H1 (cell line): ENCODE results near the gene DRC1. TPM values are rescaled to one million over a fixed set of nuclear protein-coding genes. Genes with fewer than 3 reads are reported as not detected.
A peak's percentile ranks its signal among the peaks of the same experiment; 100 is the strongest.

Source experiments
- ASH2L ChIP-seq: fragments of 200-600, 300-600 bp; sonication (generic); IDR thresholded peaks from one replicate; pipeline ENCODE4 v1.7.1; 2017; ENCODE audit warnings: low read length
- BCL11A ChIP-seq, 2 experiments: IDR thresholded peaks; one replicate each; pipeline ENCODE4 v1.6.1; 2011; ENCODE audit warnings: low read depth in 2 of 2, low read length in 2 of 2, mild to moderate bottlenecking in 2 of 2
- CHD1 ChIP-seq: IDR thresholded peaks from 2 replicates; pipeline ENCODE4 v1.6.1; 2012; ENCODE audit warnings: low read depth, low read length, improper control_type of control experiment
- CHD2 ChIP-seq: IDR thresholded peaks from 2 replicates; pipeline ENCODE4 v1.6.1; 2012; ENCODE audit warnings: low read length, improper control_type of control experiment
- CHD7 ChIP-seq: fragments of 300-600 bp; sonication (generic); IDR thresholded peaks from 2 replicates; pipeline ENCODE4 v1.7.1; 2012; ENCODE audit warnings: low read length, moderate library complexity, mild to moderate bottlenecking, inconsistent platforms; ENCODE audit not compliant: insufficient replicate concordance
- CREB1 ChIP-seq: IDR thresholded peaks from 2 replicates; pipeline ENCODE4 v1.6.1; 2012; ENCODE audit warnings: inconsistent platforms
- EGR1 ChIP-seq: IDR thresholded peaks from 2 replicates; pipeline ENCODE4 v1.6.1; 2011; ENCODE audit warnings: low read depth, low read length, borderline replicate concordance
- HDAC2 ChIP-seq, 2 experiments: fragments of 300-600 bp in 1 of 2; sonication (generic) in 1 of 2; IDR thresholded peaks; 2 replicates each; pipeline ENCODE4 v1.6.1; 2011 to 2012; ENCODE audit warnings: low read depth in 2 of 2, low read length in 2 of 2, mild to moderate bottlenecking in 2 of 2, moderate library complexity in 2 of 2, borderline replicate concordance in 1 of 2, inconsistent platforms in 1 of 2
- HDAC6 ChIP-seq: IDR thresholded peaks from one replicate; pipeline ENCODE4 v1.7.1; 2012; ENCODE audit warnings: low read depth, mild to moderate bottlenecking, inconsistent platforms, low read length, moderate library complexity
- KDM4A ChIP-seq: IDR thresholded peaks from one replicate; pipeline ENCODE4 v1.7.1; 2012; ENCODE audit warnings: low read depth, mild to moderate bottlenecking, moderate library complexity, low read length, inconsistent platforms; ENCODE audit not compliant: severe bottlenecking
- SUZ12 ChIP-seq: fragments of 200-600 bp; sonication (generic); IDR thresholded peaks from 2 replicates; pipeline ENCODE4 v1.6.1; 2012; ENCODE audit warnings: mild to moderate bottlenecking, inconsistent platforms, low read length, moderate library complexity, mixed read lengths
- polyA plus RNA-seq, 7 experiments: library from polyadenylated mRNA; depleted of rRNA in 3 of 7; stranded (reverse) in 5 of 7; unstranded in 2 of 7; fragments of >200 nt in 5 of 7; fragments of 200-250 nt in 2 of 7; gene quantifications; 1 replicate in 5 of 7; 2 replicates in 1 of 7; 4 replicates in 1 of 7; pipeline versions ENCODE4 v1.2.1 to v1.2.3, GENCODE V29; 2011 to 2013; ENCODE audit warnings: missing spikeins in 2 of 7, mixed read lengths in 2 of 7
- total RNA-seq: library from RNA; stranded (reverse); fragmentation: NEBNext Ultra II Directional; extraction: Animal tissue kit (Norgen Biotek cat#: 25700); gene quantifications from 2 replicates; pipeline ENCODE4 v1.2.1, GENCODE V29; 2021

DRC1 gene
- total and polyA plus RNA-seq, 2 of the 8 experiments (the other 6 are each of a cell fraction or from before 2014, with no cell fraction given), result 0.08 TPM; not detected in 1

- TF ChIP-seq CHD7 (no peak), EGR1 (peak; percentile 4; the same call in 1 of the 2 replicates), HDAC6 (no peak), KDM4A (peak; percentile 94), HDAC2 (IDR thresholded peaks at IDR 0.05; ENCODE audit: borderline replicate concordance in 1 of 2, low read depth in 2 of 2, low read length in 2 of 2) (no peak; a peak in 1 of 4 replicates), BCL11A (IDR thresholded peaks at IDR 0.05; ENCODE audit: low read depth in 2 of 2, low read length in 2 of 2) (no peak), CREB1 (peak; percentile 81), ASH2L (peak; percentile 71), SUZ12 (no peak), CHD2 (peak; percentile 38; the same call in 1 of the 2 replicates), CHD1 (no peak)
These were observed 101.6 kb downstream of the DRC1 start (continued) for GRCh38 chr2:26503231-26503880.
